SK-N-SH (cell line): ENCODE results near the gene CRIP1. TPM values are rescaled to one million over a fixed set of nuclear protein-coding genes. Genes with fewer than 3 reads are reported as not detected.

Source experiments
- CTCF ChIA-PET: fragments of 300-600, 350-600 bp; formaldehyde crosslinking; extraction: SDS; loops from one replicate; lab custom pipeline; 2021; lab: Yijun Ruan, JAX
- POLR2A ChIA-PET: fragments of 350-600 bp; sonication (Branson Sonifier 250); formaldehyde crosslinking; extraction: SDS; loops from one replicate; lab custom pipeline; 2020; ENCODE audit warnings: antibody characterized with exemption, inconsistent platforms; lab: Yijun Ruan, JAX
- DNase-seq: peaks from one replicate; pipeline ENCODE4 v3.0.0; 2012
- H2AFZ ChIP-seq: fragments of 200-600 bp; sonication (generic); 2 replicates; pipeline ENCODE4 v1.8.1; 2016; ENCODE audit warnings: antibody characterized with exemption, mild to moderate bottlenecking, low read depth
- H3F3A ChIP-seq: fragments of 200-600 bp; sonication (generic); replicated peaks from 2 replicates; pipeline ENCODE3; 2016; ENCODE audit warnings: antibody characterized with exemption, mild to moderate bottlenecking; ENCODE audit not compliant: insufficient read depth
- H3K27ac ChIP-seq, 2 experiments: fragments of 200-500 bp in 1 of 2; fragments of 200-600 bp in 1 of 2; sonication (Bioruptor generic) in 1 of 2; sonication (generic), shearing (Covaris generic) in 1 of 2; 2 replicates each; pipeline versions ENCODE4 v1.5.1 to v1.6.1; 2014 to 2016; ENCODE audit warnings: low read depth in 2 of 2, inconsistent platforms in 1 of 2, low read length in 1 of 2, mild to moderate bottlenecking in 1 of 2, mixed read lengths in 1 of 2
- H3K27me3 ChIP-seq: fragments of 200-600 bp; sonication (generic), shearing (Covaris generic); 2 replicates; pipeline ENCODE4 v1.6.1; 2016; ENCODE audit warnings: mixed run types; ENCODE audit not compliant: insufficient read depth
- H3K36me3 ChIP-seq, 2 experiments: fragments of 200-500 bp in 1 of 2; fragments of 200-600 bp in 1 of 2; sonication (Bioruptor generic) in 1 of 2; sonication (generic) in 1 of 2; replicated peaks in 1 of 2; 2 replicates each; pipeline versions ENCODE3 to v1.5.1; 2014 to 2016; ENCODE audit warnings: low read length in 1 of 2, mild to moderate bottlenecking in 1 of 2; ENCODE audit not compliant: insufficient read depth in 2 of 2, control insufficient read depth in 1 of 2
- H3K4me1 ChIP-seq, 2 experiments: fragments of 200-500 bp in 1 of 2; fragments of 200-600 bp in 1 of 2; sonication (Bioruptor generic) in 1 of 2; sonication (generic), shearing (Covaris generic) in 1 of 2; 2 replicates each; pipeline versions ENCODE4 v1.5.1 to v1.6.1; 2014 to 2016; ENCODE audit warnings: low read depth in 1 of 2, low read length in 1 of 2, mixed run types in 1 of 2; ENCODE audit not compliant: insufficient read depth in 2 of 2, control insufficient read depth in 1 of 2
- H3K4me2 ChIP-seq: fragments of 200-600 bp; sonication (generic), shearing (Covaris generic); 2 replicates; pipeline ENCODE4 v1.6.1; 2017; ENCODE audit warnings: mixed run types
- H3K4me3 ChIP-seq, 2 experiments: fragments of 200-500 bp in 1 of 2; fragments of 200-600 bp in 1 of 2; sonication (Bioruptor generic) in 1 of 2; sonication (generic), shearing (Covaris generic) in 1 of 2; 2 replicates each; pipeline versions ENCODE4 v1.5.1 to v1.8.1; 2014 to 2016; ENCODE audit warnings: low read depth in 2 of 2, inconsistent platforms in 1 of 2, low read length in 1 of 2, mild to moderate bottlenecking in 1 of 2, mixed read lengths in 1 of 2, moderate library complexity in 1 of 2
- H3K79me2 ChIP-seq: fragments of 200-600 bp; sonication (generic); 2 replicates; pipeline ENCODE4 v1.8.1; 2017; ENCODE audit warnings: mild to moderate bottlenecking; ENCODE audit not compliant: insufficient read depth
- H3K9ac ChIP-seq: fragments of 200-600 bp; sonication (generic); 2 replicates; pipeline ENCODE4 v1.6.1; 2017; ENCODE audit warnings: mixed run types
- H3K9me2 ChIP-seq: fragments of 200-600 bp; sonication (generic); 2 replicates; pipeline ENCODE4 v1.6.1; 2017; ENCODE audit warnings: mixed run types
- H3K9me3 ChIP-seq: fragments of 200-600 bp; sonication (generic); 2 replicates; pipeline ENCODE4 v1.6.1; 2017; ENCODE audit warnings: mixed run types, mild to moderate bottlenecking, moderate library complexity
- H4K20me1 ChIP-seq: fragments of 200-600 bp; sonication (generic); 2 replicates; pipeline ENCODE4 v1.6.1; 2017; ENCODE audit warnings: mild to moderate bottlenecking, mixed run types; ENCODE audit not compliant: insufficient read depth
- CTCF ChIP-seq: fragments of 200-600 bp; sonication (generic); IDR thresholded peaks from 2 replicates; pipeline ENCODE4 v1.6.1; 2017; ENCODE audit warnings: antibody characterized with exemption, mild to moderate bottlenecking, moderate library complexity
- EP300 ChIP-seq, 2 experiments: IDR thresholded peaks; 2 replicates each; pipeline versions ENCODE4 v1.4.0 to v1.6.1; 2012; ENCODE audit warnings: borderline replicate concordance in 1 of 2, low read depth in 1 of 2, low read length in 1 of 2
- FOSL2 ChIP-seq: IDR thresholded peaks from 2 replicates; pipeline ENCODE4 v1.4.0; 2012; ENCODE audit warnings: low read depth, mild to moderate bottlenecking, moderate library complexity, borderline replicate concordance
- FOXM1 ChIP-seq: IDR thresholded peaks from 2 replicates; pipeline ENCODE4 v1.4.0; 2012; ENCODE audit warnings: low read depth, mild to moderate bottlenecking
- GABPA ChIP-seq: IDR thresholded peaks from 2 replicates; pipeline ENCODE4 v1.4.0; 2012; ENCODE audit warnings: low read depth, mild to moderate bottlenecking
- NFIC ChIP-seq: IDR thresholded peaks from 2 replicates; pipeline ENCODE4 v1.4.0; 2012; ENCODE audit warnings: borderline replicate concordance
- NRF1 ChIP-seq: IDR thresholded peaks from 2 replicates; pipeline ENCODE4 v1.6.1; 2012; ENCODE audit warnings: low read depth, mild to moderate bottlenecking, low read length
- PBX3 ChIP-seq: IDR thresholded peaks from 2 replicates; pipeline ENCODE4; 2012
- RAD21 ChIP-seq: IDR thresholded peaks from 2 replicates; pipeline ENCODE4 v1.6.1; 2012; ENCODE audit warnings: mild to moderate bottlenecking, low read length
- RCOR1 ChIP-seq: fragments of 150-350 bp; IDR thresholded peaks from 2 replicates; pipeline ENCODE4 v1.6.1; 2017; ENCODE audit warnings: antibody characterized with exemption, low read length
- RFX5 ChIP-seq: IDR thresholded peaks from 2 replicates; pipeline ENCODE4 v1.6.1; 2012; ENCODE audit warnings: mild to moderate bottlenecking, improper control_type of control experiment, low read length
- RXRA ChIP-seq: IDR thresholded peaks from 2 replicates; pipeline ENCODE4 v1.4.0; 2012; ENCODE audit warnings: low read depth, mild to moderate bottlenecking, borderline replicate concordance
- TCF12 ChIP-seq: IDR thresholded peaks from 2 replicates; pipeline ENCODE4 v1.4.0; 2012
- TEAD4 ChIP-seq: IDR thresholded peaks from 2 replicates; pipeline ENCODE4 v1.4.0; 2012; ENCODE audit warnings: mild to moderate bottlenecking, borderline replicate concordance; ENCODE audit not compliant: insufficient read depth
- USF2 ChIP-seq: fragments of 150-350 bp; IDR thresholded peaks from 2 replicates; pipeline ENCODE4 v1.6.1; 2017; ENCODE audit warnings: antibody characterized with exemption, low read length, low read depth, borderline replicate concordance
- WGBS: methylation state at CpG from one replicate; pipeline ENCODE4 v1.1.6; 2017; ENCODE audit warnings: low lambda C conversion rate; 5-methylcytosine and 5-hydroxymethylcytosine counted together
- polyA plus RNA-seq, 3 experiments: library from polyadenylated mRNA; depleted of rRNA; stranded (reverse); fragments of >200 nt; gene quantifications; 2 replicates each; pipeline ENCODE4 v1.2.3, GENCODE V29; 2012
- TF ChIP-seq, protein P1 (sequence below): IDR thresholded peaks from 2 replicates; pipeline ENCODE4 v1.4.0; 2012; ENCODE audit warnings: low read depth, borderline replicate concordance

The CRIP1 gene
- polyA plus RNA-seq, 1 of the 3 experiments (the other 2 are of a cell fraction): 0.72 TPM

GRCh38 chr14:105450123-105450505 is 36.6 kb upstream of the CRIP1 start:
- TF ChIP-seq TCF12 (no peak), USF2 (no peak), RCOR1 (no peak), GABPA (no peak), RAD21 (no peak), NFIC (no peak), FOXM1 (no peak), PBX3 (no peak), RFX5 (no peak), RXRA (no peak), CTCF (no peak), EP300 (IDR thresholded peaks at IDR 0.05; ENCODE audit: borderline replicate concordance in 1 of 2, low read depth in 1 of 2, low read length in 1 of 2) (no peak), TEAD4 (no peak), NRF1 (no peak), FOSL2 (no peak)
- TF ChIP-seq, protein P1, sequence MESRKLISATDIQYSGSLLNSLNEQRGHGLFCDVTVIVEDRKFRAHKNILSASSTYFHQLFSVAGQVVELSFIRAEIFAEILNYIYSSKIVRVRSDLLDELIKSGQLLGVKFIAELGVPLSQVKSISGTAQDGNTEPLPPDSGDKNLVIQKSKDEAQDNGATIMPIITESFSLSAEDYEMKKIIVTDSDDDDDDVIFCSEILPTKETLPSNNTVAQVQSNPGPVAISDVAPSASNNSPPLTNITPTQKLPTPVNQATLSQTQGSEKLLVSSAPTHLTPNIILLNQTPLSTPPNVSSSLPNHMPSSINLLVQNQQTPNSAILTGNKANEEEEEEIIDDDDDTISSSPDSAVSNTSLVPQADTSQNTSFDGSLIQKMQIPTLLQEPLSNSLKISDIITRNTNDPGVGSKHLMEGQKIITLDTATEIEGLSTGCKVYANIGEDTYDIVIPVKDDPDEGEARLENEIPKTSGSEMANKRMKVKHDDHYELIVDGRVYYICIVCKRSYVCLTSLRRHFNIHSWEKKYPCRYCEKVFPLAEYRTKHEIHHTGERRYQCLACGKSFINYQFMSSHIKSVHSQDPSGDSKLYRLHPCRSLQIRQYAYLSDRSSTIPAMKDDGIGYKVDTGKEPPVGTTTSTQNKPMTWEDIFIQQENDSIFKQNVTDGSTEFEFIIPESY: no peak
- TF ChIP-seq, all 33 proteins: peak for 0
- Histone ChIP-seq H3K79me2 (peaks cover 28% of the 10 kb centered on the region; the same call in 1 of the 2 replicates), H3K4me1 (peaks cover 0 to 23% of the 10 kb centered on the region in 2 experiments; a peak in 1 of 4 replicates), H3K36me3 (peaks cover 16 to 58% of the 10 kb centered on the region in 2 experiments), H4K20me1 (peaks cover 19% of the 10 kb centered on the region), H3K27ac (no peak overlapping the region), H3K9me3 (no peaks in the 10 kb centered on the region), H3K9me2 (no peaks in the 10 kb centered on the region), H3F3A (no peaks in the 10 kb centered on the region), H3K27me3 (no peaks in the 10 kb centered on the region), H3K4me2 (no peak overlapping the region), H2AFZ (no peak overlapping the region), H3K4me3 (no peak overlapping the region), H3K9ac (no peak overlapping the region)
- WGBS: 92% methylated on average over 13 of the region's 22 CpGs
- ChIA-PET CTCF (interaction anchor here (1.3 to 5.8 kb wide), 6 partner anchors 20 to 79 kb away, joined by 4 to 35 read pairs (median 22); partner anchors contain the start of gene TEDC1), POLR2A (no interaction called here)
- no peak for DNase-seq
